ENCODE data around the gene CITED4. TPM values are rescaled to one million over a fixed set of nuclear protein-coding genes. Genes with fewer than 3 reads are reported as not detected.

The CITED4 gene
- total RNA-seq, 1 experiment from 2014 or later = 7.8 TPM

DNA sequence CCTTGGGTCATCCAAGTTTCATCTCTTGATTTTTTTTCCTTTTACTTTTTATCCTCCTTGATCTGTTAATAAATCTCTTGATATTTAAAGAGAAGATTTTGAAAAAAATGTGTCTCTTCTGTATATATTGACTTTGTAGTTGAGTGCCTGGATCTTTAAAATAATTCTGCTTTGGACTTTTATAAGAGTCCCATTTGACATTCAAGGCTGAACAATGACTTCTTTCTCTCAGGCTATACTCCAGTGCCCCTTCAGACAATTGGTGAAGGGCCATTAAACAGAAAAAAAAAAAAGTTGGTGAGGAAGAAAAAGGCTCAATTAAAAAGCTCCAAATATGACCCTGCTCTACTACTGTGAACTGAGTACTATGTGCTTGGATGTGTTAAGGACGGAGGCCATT is 40.9 kb upstream of the CITED4 start:
- Histone ChIP-seq H3K9ac (ENCODE audit: low read length) (no peak overlapping the region), H4K20me1 (ENCODE audit: insufficient read depth) (no peaks in the 10 kb centered on the region), H2AFZ (ENCODE audit: low read depth, low read length, poor library complexity, severe bottlenecking) (peak overlapping the region; percentile 74), H3K27ac (ENCODE audit: low read depth, low read length) (no peak overlapping the region), H3K4me2 (ENCODE audit: low read length) (no peak overlapping the region), H3K27me3 (ENCODE audit: insufficient read depth, low read length) (no peaks in the 10 kb centered on the region), H3K4me3 (replicated peaks in 1 of 2; ENCODE audit: low read depth in 1 of 2, low read length in 2 of 2) (no peak overlapping the region), H3K36me3 (ENCODE audit: control insufficient read depth in 1 of 2, insufficient read depth in 2 of 2, low read length in 2 of 2) (no peaks in the 10 kb centered on the region), H3K9me3 (ENCODE audit: control insufficient read depth in 1 of 2, insufficient read depth in 1 of 2, low read depth in 1 of 2, low read length in 2 of 2) (no peaks in the 10 kb centered on the region), H3K4me1 (ENCODE audit: control insufficient read depth in 1 of 2, insufficient read depth in 2 of 2, low read length in 2 of 2) (peaks cover 28 to 53% of the 10 kb centered on the region in 2 experiments), H3K79me2 (ENCODE audit: insufficient read depth, low read length) (no peaks in the 10 kb centered on the region), H3K9me2 (ENCODE audit: insufficient read depth) (no peaks in the 10 kb centered on the region)
- CTCF ChIA-PET = no interaction called here
- BruUV-seq (replicated peaks) = no TSS peak
- DNase-seq (ENCODE audit: low read depth, low spot score) = no peak
- no peak for TF ChIP-seq POLR2A (IDR thresholded peaks at IDR 0.05; ENCODE audit: borderline replicate concordance, extremely low read depth, insufficient read depth, insufficient read length)
- TF ChIP-seq POLR2AphosphoS5 (IDR thresholded peaks at IDR 0.05; ENCODE audit: low read depth, low read length) = no peak
- TF ChIP-seq RAD21 (IDR thresholded peaks at IDR 0.05; ENCODE audit: low read depth) = no peak
- no peak for TF ChIP-seq JUND (IDR thresholded peaks at IDR 0.05)
- TF ChIP-seq SP1 (IDR thresholded peaks at IDR 0.05; ENCODE audit: low read depth) = no peak
- TF ChIP-seq, protein P1, sequence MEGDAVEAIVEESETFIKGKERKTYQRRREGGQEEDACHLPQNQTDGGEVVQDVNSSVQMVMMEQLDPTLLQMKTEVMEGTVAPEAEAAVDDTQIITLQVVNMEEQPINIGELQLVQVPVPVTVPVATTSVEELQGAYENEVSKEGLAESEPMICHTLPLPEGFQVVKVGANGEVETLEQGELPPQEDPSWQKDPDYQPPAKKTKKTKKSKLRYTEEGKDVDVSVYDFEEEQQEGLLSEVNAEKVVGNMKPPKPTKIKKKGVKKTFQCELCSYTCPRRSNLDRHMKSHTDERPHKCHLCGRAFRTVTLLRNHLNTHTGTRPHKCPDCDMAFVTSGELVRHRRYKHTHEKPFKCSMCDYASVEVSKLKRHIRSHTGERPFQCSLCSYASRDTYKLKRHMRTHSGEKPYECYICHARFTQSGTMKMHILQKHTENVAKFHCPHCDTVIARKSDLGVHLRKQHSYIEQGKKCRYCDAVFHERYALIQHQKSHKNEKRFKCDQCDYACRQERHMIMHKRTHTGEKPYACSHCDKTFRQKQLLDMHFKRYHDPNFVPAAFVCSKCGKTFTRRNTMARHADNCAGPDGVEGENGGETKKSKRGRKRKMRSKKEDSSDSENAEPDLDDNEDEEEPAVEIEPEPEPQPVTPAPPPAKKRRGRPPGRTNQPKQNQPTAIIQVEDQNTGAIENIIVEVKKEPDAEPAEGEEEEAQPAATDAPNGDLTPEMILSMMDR (IDR thresholded peaks at IDR 0.05 in 2 of 3, conservative IDR thresholded peaks at IDR 0.05 in 1 of 3; ENCODE audit: borderline replicate concordance in 1 of 3, insufficient read depth in 1 of 3, low read depth in 2 of 3, low read length in 2 of 3) = no peak
- intact Hi-C loops (cut with micrococcal nuclease) = no loop called here
- RAD21 ChIA-PET (ENCODE audit: low non-redundant PET in 1 of 2, low total read pairs in 2 of 2, uncharacterized antibody in 2 of 2, unreplicated experiment in 2 of 2) = no interaction called here
- ATAC-seq = no peak
- POLR2A ChIA-PET = interaction anchor here (1.6 kb wide), 1 partner anchor 27 kb away, joined by 4 read pairs; no protein-coding TSS in a partner anchor

Measured in HCT116 (cell line).